Stimulated activated CD4-positive, alpha-beta T cell treated with anti-CD3 and anti-CD28 coated beads, Interleukin-4, amount 100 ng/mL, for 24 hours (primary cell): Measurements from ENCODE around the gene ADAMTSL4.
"Not testable (repeated sequence)": the region's sequence is repeated elsewhere in the genome, so short reads cannot be mapped to it uniquely, and the experiment has no call there.

Experiments used
- DNase-seq: peaks from one replicate; pipeline ENCODE4 v3.0.0-alpha.2; 2020

The ADAMTSL4 gene

GRCh38 chr1:150555971-150556865 is 7.0 kb downstream of the ADAMTSL4 start:
- DNase-seq: no peak

DNA sequence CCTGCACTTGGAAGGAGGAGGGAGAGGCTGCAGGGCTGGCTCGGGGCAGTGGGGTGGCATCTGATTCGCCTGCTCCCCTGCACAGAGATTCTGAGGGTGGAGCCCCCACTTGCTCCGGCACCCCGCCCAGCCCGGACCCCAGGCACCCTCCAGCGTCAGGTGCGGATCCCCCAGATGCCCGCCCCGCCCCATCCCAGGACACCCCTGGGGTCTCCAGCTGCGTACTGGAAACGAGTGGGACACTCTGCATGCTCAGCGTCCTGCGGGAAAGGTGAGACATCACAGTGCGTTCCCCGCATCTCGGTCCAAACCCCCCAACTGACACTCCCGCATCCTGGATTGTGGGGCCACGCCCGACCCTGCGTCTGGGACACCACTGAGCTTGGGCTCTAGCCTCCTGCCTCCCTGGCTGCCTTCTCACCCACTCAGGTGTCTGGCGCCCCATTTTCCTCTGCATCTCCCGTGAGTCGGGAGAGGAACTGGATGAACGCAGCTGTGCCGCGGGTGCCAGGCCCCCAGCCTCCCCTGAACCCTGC is 7.9 kb downstream of the ADAMTSL4 start:
- no peak for DNase-seq

DNA sequence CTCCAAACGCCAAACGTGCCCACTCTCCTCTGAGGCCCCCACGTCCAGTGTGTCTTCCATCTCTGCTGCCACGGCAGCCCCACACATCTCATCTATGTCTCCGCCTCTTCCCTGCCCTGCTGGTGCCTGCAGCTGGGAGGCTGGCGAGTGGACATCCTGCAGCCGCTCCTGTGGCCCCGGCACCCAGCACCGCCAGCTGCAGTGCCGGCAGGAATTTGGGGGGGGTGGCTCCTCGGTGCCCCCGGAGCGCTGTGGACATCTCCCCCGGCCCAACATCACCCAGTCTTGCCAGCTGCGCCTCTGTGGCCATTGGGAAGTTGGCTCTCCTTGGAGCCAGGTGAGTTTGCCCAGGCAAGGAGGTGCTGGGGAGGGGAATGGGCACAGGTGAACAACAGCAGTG is 8.6 kb downstream of the ADAMTSL4 start:
- DNase-seq: no peak

- no peak for DNase-seq
Measured at GRCh38 chr1:150558303-150558704, 9.1 kb downstream of the ADAMTSL4 start.

- no peak for DNase-seq
Measured at GRCh38 chr1:150558761-150559655, 9.8 kb downstream of the ADAMTSL4 start.

- no peak for DNase-seq
Measured at GRCh38 chr1:150559656-150560010, 10.4 kb downstream of the ADAMTSL4 start.

DNA sequence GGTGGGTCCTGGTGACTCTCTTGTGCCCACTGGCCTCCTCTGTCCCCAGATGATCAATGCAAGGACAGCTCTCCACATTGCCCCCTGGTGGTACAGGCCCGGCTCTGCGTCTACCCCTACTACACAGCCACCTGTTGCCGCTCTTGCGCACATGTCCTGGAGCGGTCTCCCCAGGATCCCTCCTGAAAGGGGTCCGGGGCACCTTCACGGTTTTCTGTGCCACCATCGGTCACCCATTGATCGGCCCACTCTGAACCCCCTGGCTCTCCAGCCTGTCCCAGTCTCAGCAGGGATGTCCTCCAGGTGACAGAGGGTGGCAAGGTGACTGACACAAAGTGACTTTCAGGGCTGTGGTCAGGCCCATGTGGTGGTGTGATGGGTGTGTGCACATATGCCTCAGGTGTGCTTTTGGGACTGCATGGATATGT is 10.8 kb downstream of the ADAMTSL4 start:
- DNase-seq: peak; percentile 83

- peak; percentile 89 for DNase-seq
Measured at GRCh38 chr1:150560576-150561253, 11.5 kb downstream of the ADAMTSL4 start.

GRCh38 chr1:150561254-150561973 is 12.2 kb downstream of the ADAMTSL4 start:
- peak; percentile 64 for DNase-seq

- DNase-seq: peak; percentile 89
Measured at GRCh38 chr1:150561974-150562445, 12.8 kb downstream of the ADAMTSL4 start.

DNA sequence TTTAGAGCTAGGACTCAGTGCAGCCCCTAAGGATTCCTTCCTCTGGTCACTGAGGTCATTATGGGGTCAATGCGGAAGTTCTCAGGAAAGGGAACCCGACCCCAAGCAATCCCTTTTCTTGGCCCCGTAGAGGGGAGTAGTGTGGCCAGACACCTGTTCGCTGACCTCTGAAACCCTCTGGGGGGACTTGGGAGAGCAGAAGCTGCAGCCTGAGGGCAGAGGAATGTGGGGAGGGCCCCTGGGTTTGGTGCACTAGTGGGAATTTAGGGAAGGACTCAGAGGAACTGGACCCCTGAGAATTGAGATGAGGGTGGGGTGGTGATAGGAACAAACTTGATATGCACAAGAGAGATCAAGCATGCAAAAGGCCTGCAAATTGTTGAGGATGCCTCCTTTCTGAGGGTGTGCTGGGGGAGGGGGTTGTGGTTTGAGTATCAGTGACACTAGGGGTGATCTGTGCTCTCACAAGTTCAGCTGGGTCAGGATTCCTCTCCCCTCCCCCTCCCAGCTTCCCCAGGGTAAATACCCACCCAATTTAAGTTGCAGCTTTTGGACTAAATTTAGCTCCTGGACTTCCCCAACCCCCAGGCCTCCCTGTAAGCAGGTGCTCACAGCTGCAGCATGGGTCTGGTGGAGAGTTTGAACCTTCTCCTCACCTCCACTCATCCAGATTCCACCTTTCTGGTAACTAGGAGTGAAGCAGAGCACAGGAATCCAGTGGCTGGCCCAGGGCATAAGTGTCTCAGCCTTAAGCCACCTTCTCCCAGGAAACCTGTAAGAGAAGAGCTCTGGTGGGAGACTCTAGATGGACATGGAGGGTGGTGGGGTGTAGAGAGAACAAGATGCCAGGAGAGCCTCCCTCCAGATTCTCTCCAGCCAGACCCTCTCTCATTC is 13.5 kb downstream of the ADAMTSL4 start:
- peak; percentile 81 for DNase-seq

DNA sequence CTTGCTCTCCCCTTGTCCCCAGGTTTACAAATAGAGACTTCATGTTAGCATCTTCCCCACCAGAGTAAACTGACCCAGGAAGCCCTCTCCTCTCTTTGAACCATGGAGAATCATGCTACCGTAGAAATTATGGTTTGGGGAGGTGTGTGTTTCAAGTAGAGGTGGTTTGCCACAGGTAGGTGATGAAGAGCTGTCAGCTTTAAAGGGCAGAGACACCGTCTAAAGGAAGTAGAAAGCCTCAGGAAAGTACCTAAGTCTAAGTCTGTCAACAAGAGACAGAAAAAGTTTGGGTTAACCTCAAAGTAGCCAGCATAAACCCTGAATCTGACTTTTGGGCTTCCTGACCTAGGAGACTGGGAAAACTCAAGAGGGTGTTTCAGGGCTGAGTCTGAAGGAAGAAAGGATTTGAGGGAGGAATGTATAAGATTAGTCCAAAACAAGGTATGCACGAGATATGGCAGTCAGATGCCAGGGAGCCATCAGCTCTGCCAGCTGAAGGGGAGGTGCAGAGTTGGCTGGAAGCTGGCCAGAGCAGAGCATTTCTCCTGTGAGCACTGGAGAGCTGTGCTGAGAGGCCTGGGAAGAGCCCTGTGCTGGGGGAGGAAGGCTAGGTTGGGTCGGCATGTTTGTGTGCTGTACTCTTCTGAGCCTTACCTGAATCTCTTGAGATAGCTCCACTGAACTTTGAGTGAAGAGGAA is 14.3 kb downstream of the ADAMTSL4 start:
- DNase-seq: peak; percentile 49

DNA sequence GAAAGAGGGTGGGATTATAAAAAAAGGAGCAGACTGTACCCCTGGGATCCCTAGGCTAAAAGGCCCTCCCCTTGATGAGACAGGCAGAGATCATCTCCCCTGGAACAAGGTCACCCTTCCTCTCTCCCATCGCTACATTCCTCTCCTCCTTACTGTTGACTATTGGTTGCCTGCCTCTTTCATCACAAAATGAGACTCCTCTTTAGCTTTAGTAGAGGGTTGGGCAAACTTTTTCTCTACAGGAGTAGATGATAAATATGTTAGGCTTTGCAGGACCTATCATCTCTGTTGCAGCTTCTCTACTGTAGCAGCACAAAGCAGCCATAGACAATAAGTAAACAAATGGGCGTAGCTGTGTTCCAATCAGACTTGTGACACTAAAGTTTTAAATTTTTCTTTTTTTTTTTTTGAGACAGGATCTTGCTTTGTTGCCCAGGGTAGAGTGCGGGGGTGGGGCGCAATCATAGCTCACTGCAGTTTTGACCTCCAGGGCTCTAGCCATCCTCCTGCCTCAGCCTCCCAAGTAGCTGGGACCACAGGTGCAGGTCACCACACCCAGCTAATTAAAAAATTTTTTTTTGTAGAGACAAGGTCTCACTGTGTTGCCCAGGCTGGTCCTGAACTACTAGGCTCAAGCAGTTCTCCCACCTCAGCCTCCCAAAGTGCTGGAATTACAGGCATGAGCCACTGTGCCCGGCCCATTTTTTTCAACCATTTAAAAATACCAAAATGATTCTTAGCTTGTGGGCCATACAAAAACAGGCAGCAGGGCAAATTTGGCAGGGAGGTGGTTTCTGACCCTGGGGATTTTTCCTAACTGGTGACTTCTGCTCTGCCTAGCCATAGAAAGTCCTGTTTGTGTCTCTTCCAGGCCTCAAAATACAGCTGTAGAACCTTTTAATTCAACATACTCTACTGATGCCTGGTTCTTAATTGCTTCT is 15.1 kb downstream of the ADAMTSL4 start:
- DNase-seq: no peak

- not testable (repeated sequence) for DNase-seq
Measured at GRCh38 chr1:150565240-150565991, 16.2 kb downstream of the ADAMTSL4 start.

DNA sequence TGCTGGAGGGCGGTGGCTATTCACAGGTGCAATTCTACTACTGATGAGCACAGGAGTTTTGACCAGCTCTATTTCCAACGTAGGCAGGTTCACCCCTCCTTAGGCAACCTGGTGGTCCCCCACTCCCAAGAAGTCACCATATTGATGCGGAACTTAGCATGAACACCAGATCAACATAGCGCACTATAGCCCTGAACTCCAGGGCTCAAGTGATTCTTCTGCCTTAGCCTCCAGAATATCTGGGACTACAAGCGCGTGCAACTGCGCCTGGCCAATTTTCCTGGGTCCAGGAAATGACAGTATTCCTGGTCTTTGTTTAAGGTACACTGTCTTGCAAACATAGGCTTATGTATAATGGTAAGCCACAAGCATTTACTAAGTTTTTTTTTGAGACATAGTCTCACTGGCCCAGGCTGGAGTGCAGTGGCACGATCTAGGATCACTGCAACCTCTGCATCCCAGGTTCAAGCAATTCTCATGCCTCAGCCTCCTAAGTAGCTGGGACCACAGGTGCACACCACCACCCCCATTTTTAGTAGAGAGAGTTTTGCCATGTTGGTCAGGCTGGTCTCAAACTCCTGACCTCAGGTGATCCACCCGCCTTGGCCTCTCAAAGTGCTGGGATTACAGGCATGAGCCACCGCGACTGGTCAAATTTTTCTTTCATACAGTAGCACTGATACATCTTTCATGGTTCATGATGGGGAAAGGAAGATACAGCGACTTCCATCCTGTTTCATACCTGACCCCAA is 17.6 kb downstream of the ADAMTSL4 start:
- no peak for DNase-seq

- peak; percentile 74 for DNase-seq
Measured at GRCh38 chr1:150567341-150567716, 18.1 kb downstream of the ADAMTSL4 start.
